WTC11 (cell line): Measurements from ENCODE around the gene MRPS18A. TPM values are rescaled to one million over a fixed set of nuclear protein-coding genes. Genes with fewer than 3 reads are reported as not detected.

Experiments used
- ATAC-seq: fragments of 200-7000 bp; cut with Tn5 transposase; 2 replicates; pipeline ENCODE4 v1.10.0; 2021; ENCODE audit warnings: mild to moderate bottlenecking, moderate library complexity
- CTCF ChIA-PET: fragments of 300-600 bp; sonication (Branson Sonifier 250); formaldehyde crosslinking; loops from one replicate; lab custom pipeline; 2021; ENCODE audit warnings: antibody characterized with exemption; lab: Charles Lee
- POLR2A ChIA-PET: fragments of 350-600 bp; sonication (Branson Sonifier 250); formaldehyde crosslinking; loops from one replicate; lab custom pipeline; 2021; ENCODE audit warnings: antibody characterized with exemption; lab: Charles Lee
- DNase-seq: peaks from one replicate; pipeline ENCODE4 v3.0.0; 2021; ENCODE audit warnings: low spot score
- H3K27ac Mint-ChIP-seq: 2 replicates; pipeline ENCODE4 v1.8.0; 2021; ENCODE audit warnings: mixed read lengths
- H3K27me3 Mint-ChIP-seq: 2 replicates; pipeline ENCODE4 v1.8.0; 2021; ENCODE audit warnings: low read depth, mild to moderate bottlenecking, moderate library complexity, mixed read lengths
- H3K36me3 Mint-ChIP-seq: 2 replicates; pipeline ENCODE4 v1.8.0; 2021; ENCODE audit warnings: mixed read lengths
- H3K4me1 Mint-ChIP-seq: 2 replicates; pipeline ENCODE4 v1.8.0; 2022; ENCODE audit warnings: mixed read lengths
- H3K4me3 Mint-ChIP-seq: 2 replicates; pipeline ENCODE4 v1.8.0; 2021; ENCODE audit warnings: mild to moderate bottlenecking, moderate library complexity, mixed read lengths
- H3K9me3 Mint-ChIP-seq: 2 replicates; pipeline ENCODE4 v1.8.0; 2021; ENCODE audit warnings: mixed read lengths
- NR3C1 ChIP-seq: sonication (generic); formaldehyde crosslinking; conservative IDR thresholded peaks from 2 replicates; pipeline ENCODE4 v1.8.1; 2023; ENCODE audit warnings: low read depth, mild to moderate bottlenecking, missing genetic modification reagents
- total RNA-seq: library from RNA; stranded (reverse); gene quantifications from 3 replicates; pipeline ENCODE4 v1.2.3, GENCODE V29; 2021
- TF ChIP-seq, protein P1 (sequence below): sonication (generic); formaldehyde crosslinking; IDR thresholded peaks from 2 replicates; pipeline ENCODE4 v1.8.0; 2023; ENCODE audit warnings: missing genetic modification reagents, mild to moderate bottlenecking, borderline replicate concordance
- TF ChIP-seq, protein P2 (sequence below): sonication (generic); formaldehyde crosslinking; IDR thresholded peaks from 2 replicates; pipeline ENCODE4 v1.8.0; 2022; ENCODE audit warnings: mild to moderate bottlenecking, missing genetic modification reagents

MRPS18A gene
- total RNA-seq, 1 experiment from 2014 or later = 61.6 TPM

DNA sequence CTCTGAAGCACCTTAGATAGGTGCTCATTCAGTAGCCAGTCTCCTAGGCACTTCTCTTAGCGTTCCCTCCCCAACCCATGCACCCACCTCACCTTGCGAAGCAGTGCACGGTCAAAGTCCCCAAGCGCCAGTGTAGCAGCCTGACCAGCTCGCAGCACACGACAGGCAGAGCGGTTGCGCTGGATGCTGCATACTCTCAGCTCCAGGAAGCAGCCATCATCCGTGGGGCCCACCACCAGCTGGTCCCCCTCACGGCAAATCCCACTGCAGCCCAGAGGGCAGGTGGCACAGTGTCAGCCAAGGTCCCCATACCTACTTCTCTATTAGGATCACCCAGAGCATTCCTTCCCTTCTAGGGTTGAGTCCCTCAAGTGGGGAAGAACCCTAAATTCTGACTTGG, 65.0 kb downstream of the MRPS18A start:
- Mint-ChIP-seq H3K9me3 (no peaks in the 10 kb centered on the region), H3K4me3 (no peak overlapping the region), H3K36me3 (peaks cover 61% of the 10 kb centered on the region), H3K27ac (no peak overlapping the region), H3K27me3 (no peaks in the 10 kb centered on the region), H3K4me1 (no peaks in the 10 kb centered on the region; the same call in 1 of the 2 replicates)
- TF ChIP-seq, protein P1, sequence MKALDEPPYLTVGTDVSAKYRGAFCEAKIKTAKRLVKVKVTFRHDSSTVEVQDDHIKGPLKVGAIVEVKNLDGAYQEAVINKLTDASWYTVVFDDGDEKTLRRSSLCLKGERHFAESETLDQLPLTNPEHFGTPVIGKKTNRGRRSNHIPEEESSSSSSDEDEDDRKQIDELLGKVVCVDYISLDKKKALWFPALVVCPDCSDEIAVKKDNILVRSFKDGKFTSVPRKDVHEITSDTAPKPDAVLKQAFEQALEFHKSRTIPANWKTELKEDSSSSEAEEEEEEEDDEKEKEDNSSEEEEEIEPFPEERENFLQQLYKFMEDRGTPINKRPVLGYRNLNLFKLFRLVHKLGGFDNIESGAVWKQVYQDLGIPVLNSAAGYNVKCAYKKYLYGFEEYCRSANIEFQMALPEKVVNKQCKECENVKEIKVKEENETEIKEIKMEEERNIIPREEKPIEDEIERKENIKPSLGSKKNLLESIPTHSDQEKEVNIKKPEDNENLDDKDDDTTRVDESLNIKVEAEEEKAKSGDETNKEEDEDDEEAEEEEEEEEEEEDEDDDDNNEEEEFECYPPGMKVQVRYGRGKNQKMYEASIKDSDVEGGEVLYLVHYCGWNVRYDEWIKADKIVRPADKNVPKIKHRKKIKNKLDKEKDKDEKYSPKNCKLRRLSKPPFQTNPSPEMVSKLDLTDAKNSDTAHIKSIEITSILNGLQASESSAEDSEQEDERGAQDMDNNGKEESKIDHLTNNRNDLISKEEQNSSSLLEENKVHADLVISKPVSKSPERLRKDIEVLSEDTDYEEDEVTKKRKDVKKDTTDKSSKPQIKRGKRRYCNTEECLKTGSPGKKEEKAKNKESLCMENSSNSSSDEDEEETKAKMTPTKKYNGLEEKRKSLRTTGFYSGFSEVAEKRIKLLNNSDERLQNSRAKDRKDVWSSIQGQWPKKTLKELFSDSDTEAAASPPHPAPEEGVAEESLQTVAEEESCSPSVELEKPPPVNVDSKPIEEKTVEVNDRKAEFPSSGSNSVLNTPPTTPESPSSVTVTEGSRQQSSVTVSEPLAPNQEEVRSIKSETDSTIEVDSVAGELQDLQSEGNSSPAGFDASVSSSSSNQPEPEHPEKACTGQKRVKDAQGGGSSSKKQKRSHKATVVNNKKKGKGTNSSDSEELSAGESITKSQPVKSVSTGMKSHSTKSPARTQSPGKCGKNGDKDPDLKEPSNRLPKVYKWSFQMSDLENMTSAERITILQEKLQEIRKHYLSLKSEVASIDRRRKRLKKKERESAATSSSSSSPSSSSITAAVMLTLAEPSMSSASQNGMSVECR (CRISPR knock-in tag) = no peak
- ChIA-PET POLR2A (no interaction called here), CTCF (no interaction called here)
- DNase-seq (no peak), ATAC-seq (no peak)

DNA sequence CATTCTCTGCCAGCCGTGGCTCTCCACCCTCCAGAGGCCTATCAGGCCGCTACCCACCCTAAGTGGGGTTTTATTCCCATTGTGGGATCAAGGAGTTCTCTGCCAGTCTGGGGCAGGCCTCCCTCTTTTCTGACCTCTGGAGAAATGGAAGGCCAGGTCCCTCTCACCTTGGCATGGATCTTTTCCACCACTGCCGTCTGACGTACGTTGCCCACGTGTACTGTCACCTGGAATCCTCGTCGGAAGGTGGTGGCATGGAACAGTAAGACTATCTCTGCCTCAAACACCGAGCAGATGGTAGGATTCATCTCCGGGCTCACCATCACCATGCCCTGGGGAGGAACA, 65.8 kb downstream of the MRPS18A start:
- ChIA-PET POLR2A (no interaction called here), CTCF (no interaction called here)
- ATAC-seq (no peak), DNase-seq (no peak)
- Mint-ChIP-seq H3K4me1 (no peaks in the 10 kb centered on the region), H3K4me3 (no peak overlapping the region), H3K27ac (no peak overlapping the region), H3K36me3 (peaks cover 57% of the 10 kb centered on the region), H3K27me3 (no peaks in the 10 kb centered on the region), H3K9me3 (no peaks in the 10 kb centered on the region)
- TF ChIP-seq, protein P2, sequence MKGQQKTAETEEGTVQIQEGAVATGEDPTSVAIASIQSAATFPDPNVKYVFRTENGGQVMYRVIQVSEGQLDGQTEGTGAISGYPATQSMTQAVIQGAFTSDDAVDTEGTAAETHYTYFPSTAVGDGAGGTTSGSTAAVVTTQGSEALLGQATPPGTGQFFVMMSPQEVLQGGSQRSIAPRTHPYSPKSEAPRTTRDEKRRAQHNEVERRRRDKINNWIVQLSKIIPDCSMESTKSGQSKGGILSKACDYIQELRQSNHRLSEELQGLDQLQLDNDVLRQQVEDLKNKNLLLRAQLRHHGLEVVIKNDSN (CRISPR knock-in tag) = no peak
- no peak for TF ChIP-seq NR3C1 (CRISPR knock-in tag)

Other genes with a start within 250 kb of the MRPS18A start
- gene DLK2, start 232.2 kb downstream of the MRPS18A start, total RNA-seq = 0.18 to 0.81 TPM (median 0.37 TPM) in 3 replicates
- 40.2 to 40.8 TPM (median 40.4 TPM) in 3 replicates for gene TJAP1, start 210.2 kb downstream of the MRPS18A start, total RNA-seq
- gene LRRC73, start 177.4 kb downstream of the MRPS18A start, total RNA-seq = 0.73 to 1.4 TPM (median 0.76 TPM) in 3 replicates
- 79.1 to 82.4 TPM (median 81.3 TPM) in 3 replicates for gene YIPF3, start 170.9 kb downstream of the MRPS18A start, total RNA-seq
- 32.8 to 46.6 TPM (median 34.2 TPM) in 3 replicates for gene POLR1C, start 170.7 kb downstream of the MRPS18A start, total RNA-seq
- 84.9 to 97.8 TPM (median 86.0 TPM) in 3 replicates for gene XPO5, start 111.8 kb downstream of the MRPS18A start, total RNA-seq
- gene POLH, start 111.6 kb downstream of the MRPS18A start, total RNA-seq = 17.5 to 28.0 TPM (median 20.6 TPM) in 3 replicates
- 61.1 to 76.4 TPM (median 63.4 TPM) in 3 replicates for gene GTPBP2, start 58.5 kb downstream of the MRPS18A start, total RNA-seq
- gene MAD2L1BP, start 52.0 kb downstream of the MRPS18A start, total RNA-seq = 28.6 to 31.6 TPM (median 30.1 TPM) in 3 replicates
- 0.16 to 0.35 TPM (median 0.32 TPM) in 3 replicates for gene RSPH9, start 42.8 kb downstream of the MRPS18A start, total RNA-seq
- gene VEGFA, start 82.4 kb upstream of the MRPS18A start, total RNA-seq = 41.9 to 44.4 TPM (median 43.8 TPM) in 3 replicates